Stomach (tissue), 4 donors: ENCODE measurements around the gene STYX.

Experiments
- EP300 ChIP-seq: sonication (generic); formaldehyde crosslinking; IDR thresholded peaks from one replicate; pipeline ENCODE4 v1.6.1; 2017; ENCODE audit warnings: antibody characterized with exemption
- POLR2A ChIP-seq, 4 donors: fragments of 450-650 bp; IDR thresholded peaks; one replicate each; pipeline ENCODE4 v1.6.1; 2016; ENCODE audit warnings: antibody characterized with exemption in 4 of 4, control low read depth in 2 of 4, mild to moderate bottlenecking in 1 of 4, moderate library complexity in 1 of 4
- POLR2AphosphoS5 ChIP-seq, 3 donors: sonication (generic); formaldehyde crosslinking; IDR thresholded peaks; one replicate each; pipeline ENCODE4 v1.6.1; 2016; ENCODE audit warnings: antibody characterized with exemption in 3 of 3
- TF ChIP-seq, protein P1 (sequence below), 7 experiments: fragments of 450-650 bp in 4 of 7; fragments of 200-600 bp in 3 of 7; sonication (generic) in 3 of 7; IDR thresholded peaks; one replicate each; pipeline ENCODE4 v1.5.1; 2016 to 2019; ENCODE audit warnings: antibody characterized with exemption in 7 of 7, control low read depth in 2 of 7, mild to moderate bottlenecking in 1 of 7

DNA sequence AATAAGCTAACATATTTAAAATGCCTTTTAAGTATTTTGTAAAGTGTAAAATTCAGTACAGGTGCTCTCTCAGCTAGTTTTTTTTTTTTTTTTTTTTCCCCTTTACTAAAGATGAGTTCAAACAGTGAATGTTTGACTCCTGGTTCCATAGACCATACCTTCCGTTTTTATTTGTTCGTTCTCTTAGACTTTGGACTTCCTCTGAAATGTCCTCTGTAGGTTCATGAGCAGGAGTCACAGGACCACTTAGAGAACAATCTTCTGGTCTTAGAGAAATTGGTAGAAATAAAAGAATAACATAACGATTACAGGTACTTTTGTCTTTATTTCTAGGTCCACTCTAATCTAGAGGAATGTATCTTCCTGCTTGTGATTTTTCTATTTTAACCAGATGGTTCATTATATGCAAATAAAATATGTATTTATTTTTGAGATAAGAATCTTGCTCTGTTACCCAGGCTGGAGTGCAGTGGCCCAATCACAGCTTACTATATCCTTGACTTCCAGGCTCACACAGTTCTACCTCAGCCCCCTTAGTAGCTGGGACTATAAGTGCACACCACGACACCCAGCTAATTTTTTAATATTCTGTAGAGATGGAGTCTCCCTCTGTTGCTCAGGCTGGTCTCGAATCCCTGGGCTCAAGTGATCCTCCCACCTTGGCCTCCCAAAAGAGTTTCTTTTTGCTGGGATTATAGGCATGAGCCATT is 25.8 kb downstream of the STYX start:
- TF ChIP-seq, protein P1, sequence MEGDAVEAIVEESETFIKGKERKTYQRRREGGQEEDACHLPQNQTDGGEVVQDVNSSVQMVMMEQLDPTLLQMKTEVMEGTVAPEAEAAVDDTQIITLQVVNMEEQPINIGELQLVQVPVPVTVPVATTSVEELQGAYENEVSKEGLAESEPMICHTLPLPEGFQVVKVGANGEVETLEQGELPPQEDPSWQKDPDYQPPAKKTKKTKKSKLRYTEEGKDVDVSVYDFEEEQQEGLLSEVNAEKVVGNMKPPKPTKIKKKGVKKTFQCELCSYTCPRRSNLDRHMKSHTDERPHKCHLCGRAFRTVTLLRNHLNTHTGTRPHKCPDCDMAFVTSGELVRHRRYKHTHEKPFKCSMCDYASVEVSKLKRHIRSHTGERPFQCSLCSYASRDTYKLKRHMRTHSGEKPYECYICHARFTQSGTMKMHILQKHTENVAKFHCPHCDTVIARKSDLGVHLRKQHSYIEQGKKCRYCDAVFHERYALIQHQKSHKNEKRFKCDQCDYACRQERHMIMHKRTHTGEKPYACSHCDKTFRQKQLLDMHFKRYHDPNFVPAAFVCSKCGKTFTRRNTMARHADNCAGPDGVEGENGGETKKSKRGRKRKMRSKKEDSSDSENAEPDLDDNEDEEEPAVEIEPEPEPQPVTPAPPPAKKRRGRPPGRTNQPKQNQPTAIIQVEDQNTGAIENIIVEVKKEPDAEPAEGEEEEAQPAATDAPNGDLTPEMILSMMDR (IDR thresholded peaks at IDR 0.05): no peak
- TF ChIP-seq POLR2A (IDR thresholded peaks at IDR 0.05): no peak
- no peak for TF ChIP-seq POLR2AphosphoS5 (IDR thresholded peaks at IDR 0.05)
- no peak for TF ChIP-seq EP300
